GM11168 (cell line): ENCODE data around the gene RNF123.
"Not testable (repeated sequence)": the region's sequence is repeated elsewhere in the genome, so short reads cannot be mapped to it uniquely, and the experiment has no call there.

ENCODE experiments used
- in situ Hi-C: fragments of 300-500 bp; cut with MboI; formaldehyde crosslinking; loops from one replicate; pipeline ENCODE4 v1.12.0; 2022; ENCODE audit warnings: low sequenced_read_pairs; ENCODE audit not compliant: unreplicated experiment

RNF123 gene

DNA sequence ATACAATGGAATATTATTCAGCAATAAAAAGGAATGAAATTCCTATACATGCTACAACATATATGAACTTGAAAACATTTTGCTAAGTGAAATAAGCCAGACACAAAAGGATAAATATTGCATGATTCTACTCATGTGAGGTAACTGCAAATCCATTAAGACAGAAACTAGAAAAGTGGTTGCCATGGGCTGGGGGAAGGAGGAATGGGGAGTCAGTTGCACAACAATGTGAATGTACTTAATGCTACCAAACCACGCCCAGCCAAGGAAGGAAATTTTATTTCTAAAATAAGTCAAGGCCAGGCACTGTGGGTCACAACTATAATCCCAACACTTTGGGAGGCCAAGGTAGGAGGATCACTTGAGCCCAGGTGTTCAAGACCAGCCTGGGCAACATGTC is 44.2 kb downstream of the RNF123 start:
- in situ Hi-C loops: no loop called here

DNA sequence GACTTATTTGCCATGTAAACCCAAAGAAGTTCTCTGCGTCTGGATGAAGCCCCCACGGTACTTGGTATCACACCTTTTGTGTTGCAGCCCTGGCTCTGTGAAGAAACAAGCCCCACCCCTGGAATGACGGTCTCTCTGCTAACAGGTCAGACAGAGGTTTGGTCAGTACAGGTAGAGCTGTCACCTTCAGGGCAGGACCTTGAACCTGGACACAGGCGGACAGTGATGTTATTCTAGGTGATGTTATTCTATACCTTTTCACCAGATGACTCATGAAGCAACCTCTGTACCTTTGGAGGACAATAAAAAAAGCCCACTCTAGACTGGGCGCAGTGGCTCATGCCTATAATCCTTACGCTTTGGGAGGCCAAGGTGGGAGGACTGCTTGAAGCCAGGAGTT is 45.4 kb downstream of the RNF123 start:
- in situ Hi-C loops: no loop called here

DNA sequence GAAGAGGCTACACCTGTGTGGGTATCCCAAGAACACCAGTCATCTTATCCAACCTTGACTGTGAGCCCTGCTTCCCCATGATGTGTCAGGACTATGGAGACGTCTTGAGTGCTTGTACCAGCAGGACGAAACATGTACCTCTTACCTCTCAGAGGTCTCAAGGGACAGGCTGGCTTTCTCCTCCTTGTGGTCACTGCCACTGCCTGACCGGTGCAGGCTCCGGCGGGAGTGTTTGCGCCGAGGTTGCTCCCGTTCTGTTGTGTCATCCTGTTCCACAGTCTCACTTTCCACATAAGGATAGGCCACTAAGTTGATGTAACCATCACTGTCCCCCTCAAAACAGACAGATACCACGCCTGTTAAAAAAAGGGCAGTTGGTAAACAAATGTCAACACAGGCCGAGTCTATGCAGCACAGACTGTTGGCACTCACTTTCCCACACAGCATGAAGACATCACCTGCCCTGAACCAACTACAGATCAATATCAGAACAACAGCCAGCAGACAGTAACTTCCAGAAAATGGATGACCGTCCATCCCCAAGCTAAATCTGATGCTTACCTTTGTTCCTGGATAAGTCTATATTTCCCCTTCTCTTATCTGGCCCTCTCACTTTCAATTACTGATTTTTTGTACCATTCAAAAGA is 48.8 kb downstream of the RNF123 start:
- in situ Hi-C loops: no loop called here

DNA sequence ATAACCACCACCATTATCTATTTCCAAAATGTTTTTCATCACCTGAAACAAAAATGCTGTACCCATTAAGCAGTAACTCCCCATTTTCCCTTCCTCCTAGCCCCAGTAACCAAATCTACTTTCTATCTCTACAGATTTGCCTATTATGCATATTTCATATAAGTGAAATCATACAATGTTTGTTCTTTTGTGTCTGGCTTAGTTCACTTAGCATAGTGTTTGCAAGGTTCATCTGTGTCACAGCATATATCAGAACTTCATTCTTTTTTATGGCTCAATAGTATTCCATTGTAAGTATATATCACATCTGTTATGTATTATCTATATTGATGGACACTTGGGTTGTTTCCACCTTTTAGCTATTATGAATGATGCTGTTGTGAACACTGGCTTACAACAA is 51.1 kb downstream of the RNF123 start:
- in situ Hi-C loops: no loop called here

DNA sequence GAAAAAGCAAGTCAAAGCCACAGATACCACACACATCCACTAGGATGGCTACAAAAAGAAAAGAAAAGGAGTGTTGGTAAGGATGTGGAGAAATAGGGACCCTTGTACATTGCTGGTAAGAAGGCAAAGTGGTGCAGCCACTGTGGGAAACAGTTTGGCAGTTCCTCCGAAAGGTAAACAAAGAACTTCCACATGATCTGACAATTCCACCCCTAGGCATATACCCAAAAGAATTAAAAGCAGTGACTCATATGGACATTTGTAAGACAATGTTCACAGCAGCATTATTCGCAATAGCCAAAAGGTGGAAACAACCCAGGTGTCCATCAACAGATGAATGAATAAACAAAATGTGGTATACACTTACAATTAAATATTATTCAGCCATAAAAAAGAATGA is 56.6 kb downstream of the RNF123 start:
- in situ Hi-C loops: no loop called here

DNA sequence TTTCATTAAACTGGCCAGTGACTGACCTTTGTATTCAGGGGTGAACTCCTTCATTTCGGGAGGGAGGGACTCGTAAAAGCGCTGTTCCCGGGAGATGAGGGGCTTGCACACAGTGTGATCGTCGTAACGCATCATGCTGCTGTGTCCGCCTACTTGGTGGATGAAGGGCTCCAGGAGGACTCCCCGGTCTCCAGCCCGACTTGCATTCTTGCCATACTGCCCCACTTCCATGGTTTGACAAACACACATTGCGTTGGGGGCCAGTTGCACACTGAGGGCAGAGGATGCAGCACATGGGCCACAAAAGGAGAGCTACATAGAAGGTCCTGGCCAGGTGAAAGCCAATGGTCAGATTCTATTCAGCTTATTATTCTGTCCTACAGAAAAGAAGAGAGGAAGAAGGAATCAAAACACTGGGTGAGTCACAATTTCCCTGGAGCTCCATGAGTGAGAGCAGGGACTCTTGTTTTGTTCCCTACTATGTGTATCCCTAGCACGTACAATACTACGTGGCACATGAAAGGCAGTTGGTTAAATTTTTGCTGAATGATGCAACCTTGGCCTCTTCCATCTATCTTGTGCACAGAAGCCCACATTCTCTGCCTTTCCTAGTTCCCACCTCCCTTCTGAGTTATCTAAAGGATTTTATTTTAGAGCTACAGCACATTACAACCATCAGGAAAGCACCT is 58.6 kb downstream of the RNF123 start:
- in situ Hi-C loops: no loop called here

DNA sequence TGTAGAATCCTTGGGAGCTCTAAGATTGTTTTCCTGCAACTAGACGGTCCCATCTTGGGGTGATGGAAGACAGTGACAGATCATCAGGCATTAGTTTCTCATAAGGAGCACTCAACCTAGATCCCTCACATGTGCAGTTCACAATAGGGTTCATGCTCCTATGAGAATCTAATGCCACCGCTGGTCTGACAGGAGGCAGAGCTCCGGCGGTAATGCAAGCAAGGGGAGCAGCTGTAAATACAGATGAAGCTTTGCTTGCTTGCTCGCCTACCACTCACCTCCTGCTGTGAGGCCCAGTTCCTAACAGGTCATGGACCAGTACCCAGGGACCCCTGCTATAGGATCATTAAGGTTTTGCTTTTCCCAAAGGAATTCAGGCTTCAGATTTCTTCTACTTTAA is 59.5 kb downstream of the RNF123 start:
- in situ Hi-C loops: not testable (repeated sequence)

DNA sequence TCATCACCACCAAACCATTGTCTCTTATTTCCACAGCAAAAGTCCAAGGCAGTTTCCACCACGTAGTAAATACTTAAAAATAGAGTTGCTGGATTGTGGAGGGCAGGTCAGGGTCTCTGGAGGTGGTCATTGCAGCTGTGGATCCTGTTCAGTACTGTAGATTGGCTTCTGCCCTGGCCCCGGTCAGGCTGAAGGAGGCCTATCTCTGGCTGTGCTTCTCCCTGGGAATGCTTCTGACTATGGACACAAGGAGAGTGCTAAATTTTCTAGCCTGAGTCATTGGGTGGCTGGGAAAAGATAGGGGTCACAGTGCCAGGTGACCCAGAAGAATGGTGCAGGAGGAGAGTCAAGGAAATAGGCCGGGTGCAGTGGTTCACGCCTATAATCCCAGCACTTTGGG is 60.7 kb downstream of the RNF123 start:
- in situ Hi-C loops: no loop called here

DNA sequence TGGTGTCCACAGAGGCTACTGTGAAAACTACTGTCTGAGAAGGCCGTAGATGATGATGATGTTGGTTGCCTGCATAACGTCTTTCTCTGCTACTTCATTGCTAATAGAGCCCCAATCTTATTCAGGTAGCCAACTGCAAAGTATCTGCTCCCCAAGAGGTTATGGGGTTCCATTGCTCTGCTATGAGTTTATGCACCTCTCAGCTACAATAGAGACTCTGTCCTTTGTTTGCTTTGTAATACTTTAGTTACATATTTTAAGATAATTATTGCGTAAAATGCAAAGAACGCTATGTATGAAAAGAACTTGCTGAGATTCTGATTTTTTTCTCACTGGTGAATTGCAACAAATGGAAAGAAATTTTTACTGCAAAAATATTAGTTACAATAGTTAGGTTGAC is 62.1 kb downstream of the RNF123 start:
- in situ Hi-C loops: no loop called here

DNA sequence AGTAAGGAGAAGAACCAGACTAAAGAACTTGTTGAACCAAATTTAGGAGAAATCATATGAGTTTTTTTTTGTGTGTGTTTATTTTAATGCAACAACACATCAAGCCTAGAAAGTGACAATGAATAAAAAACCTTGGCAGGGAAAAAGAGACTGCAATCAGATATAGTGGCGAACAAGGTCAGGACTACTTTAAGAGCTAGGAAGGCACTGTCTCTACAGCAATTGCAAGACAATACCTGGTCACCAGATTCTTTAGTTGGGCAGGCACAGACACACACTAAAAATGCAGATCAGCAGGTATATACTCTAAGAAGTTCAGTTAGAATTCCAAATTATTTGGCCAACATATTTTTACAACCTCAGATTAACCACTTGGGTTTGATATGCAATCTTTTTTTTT is 65.2 kb downstream of the RNF123 start:
- in situ Hi-C loops: no loop called here

DNA sequence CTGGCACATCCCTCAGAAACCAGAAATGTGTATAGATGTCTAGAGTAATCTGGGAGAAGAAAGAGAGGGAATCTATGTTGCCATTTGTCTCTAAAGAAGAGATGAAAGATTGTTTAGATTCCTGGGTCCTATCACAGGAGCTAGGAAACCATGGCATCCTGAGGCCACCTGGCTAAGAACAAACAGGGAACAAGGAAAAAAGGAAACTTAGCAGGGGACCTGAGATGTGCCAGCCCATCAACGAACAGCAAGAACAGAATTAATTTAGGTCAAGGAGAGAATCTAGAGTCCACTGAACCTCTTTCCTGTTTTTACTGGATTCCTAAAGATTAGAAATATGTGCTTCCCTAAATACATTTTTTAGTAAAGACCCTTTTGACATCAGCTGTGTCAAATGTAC is 66.7 kb downstream of the RNF123 start:
- in situ Hi-C loops: no loop called here

DNA sequence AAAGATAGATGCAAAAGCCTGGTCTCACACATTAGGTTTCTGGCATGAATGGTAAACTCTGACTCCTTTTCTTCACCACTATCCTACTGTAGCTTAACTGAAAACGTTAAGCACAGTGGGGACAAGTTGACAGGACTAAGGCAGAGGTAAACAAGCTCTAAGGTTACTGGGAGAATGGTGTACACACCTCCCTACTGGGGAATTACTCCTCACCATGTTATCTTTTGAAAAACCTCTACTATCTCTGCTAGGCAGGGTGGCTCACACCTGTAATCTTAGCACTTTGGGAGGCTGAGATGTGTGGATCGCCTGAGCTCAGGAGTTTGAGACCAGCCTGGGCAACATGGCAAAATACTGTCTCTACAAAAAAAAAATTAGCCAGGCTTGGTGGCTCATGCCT is 67.8 kb downstream of the RNF123 start:
- in situ Hi-C loops: no loop called here

DNA sequence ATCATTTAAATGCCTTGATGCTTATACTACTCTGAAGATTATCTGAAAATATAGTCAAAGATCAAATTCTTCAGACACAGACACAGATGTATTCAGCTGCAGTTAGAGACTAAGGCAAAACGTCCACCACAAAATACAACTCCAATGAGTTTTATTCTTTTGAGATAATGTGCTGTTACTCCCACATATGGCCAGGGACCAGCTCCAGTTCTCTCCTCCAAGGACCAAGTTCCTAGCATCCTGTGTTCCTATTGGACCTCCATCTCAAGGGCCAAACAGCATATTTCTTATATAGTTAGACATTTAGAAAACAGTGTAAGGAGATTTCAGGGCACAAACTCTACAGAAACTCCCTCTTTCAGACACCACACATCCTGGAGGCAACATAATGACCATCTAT is 69.9 kb downstream of the RNF123 start:
- in situ Hi-C loops: no loop called here

DNA sequence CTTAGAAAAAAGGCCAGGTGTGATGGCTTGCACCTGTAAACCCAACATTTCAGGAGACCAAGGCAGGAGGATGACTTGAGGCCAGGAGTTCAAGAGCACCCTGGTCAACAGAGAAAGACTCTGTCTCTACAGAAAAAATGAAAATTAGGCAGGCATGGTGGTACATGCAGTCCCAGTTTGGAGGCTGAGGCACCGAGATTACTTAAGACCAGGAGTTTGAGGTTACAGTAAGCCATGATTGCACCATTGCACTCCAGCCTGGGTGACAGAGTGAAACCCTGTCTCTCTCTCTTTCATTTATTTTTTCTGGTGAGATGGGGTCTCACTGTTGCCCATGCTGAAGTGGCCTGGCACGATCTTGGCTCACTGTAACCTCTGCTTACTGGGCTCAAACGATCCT is 72.3 kb downstream of the RNF123 start:
- in situ Hi-C loops: no loop called here

DNA sequence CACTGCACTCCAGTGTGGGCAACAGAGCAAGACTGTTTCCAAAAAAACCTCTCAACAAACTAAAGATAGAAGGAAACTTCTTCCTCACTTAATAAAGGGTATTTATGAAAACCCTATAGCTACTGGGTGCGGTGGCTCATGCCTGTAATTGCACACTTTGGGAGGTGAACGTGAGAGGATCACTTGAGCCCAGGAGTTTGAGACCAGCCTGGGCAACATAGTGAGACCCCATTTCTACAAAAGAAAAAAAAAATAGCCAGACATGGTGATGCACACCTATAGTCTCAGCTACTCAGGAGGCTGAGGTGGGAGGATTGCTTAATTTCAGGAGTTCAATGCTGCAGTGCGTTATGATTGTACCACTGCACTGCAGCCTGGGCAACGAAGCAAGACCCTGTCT is 74.6 kb downstream of the RNF123 start:
- in situ Hi-C loops: no loop called here

DNA sequence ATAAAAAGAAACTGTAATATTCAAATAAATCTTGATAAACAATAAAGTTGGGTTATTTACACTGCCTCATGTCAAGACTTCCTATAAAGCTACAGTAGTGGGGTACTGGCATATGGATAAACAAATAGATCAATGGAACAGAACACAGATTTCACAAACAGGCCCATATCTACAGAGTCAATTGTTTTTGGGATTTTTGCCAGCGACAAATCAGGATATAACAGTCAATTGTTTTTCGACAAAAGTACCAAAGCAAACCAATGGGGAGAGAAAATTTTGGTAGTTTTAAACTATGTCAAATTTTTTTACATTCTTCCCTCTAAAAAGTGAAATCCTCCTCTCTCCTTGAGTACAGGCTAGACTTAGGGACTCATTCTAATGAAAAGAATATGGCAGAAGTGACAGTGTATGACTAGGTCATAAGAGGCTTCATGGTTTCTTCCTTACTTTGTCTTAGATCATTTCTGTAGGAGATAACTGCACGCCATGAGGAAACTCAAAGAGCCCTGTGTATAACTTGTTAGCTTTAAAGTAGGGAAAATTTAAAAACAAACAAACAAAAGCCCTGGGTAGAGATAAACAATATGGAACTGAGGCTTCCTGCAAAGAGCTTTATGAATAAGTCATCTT is 80.0 kb downstream of the RNF123 start:
- in situ Hi-C loops: no loop called here

DNA sequence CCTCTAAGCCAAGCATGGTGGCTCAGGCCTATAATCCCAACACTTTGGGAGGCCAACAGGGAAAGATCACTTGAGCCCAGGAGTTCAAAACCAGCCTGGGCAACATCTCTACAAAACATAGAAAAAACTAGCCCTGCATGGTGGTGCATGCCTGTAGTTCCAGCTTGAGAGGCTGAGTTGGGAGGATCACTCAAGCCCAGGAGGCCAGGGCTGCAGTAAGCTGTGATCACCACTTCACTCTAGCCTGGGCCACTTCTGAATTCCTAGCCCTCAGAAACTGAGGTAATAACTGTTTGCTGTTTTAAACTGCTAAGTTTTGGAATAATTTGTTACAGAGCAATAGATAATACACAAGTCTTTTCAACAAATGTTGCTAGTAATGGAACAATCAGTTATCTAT is 80.6 kb downstream of the RNF123 start:
- in situ Hi-C loops: no loop called here
